ENCODE results near the gene SSBP3. TPM values are rescaled to one million over a fixed set of nuclear protein-coding genes. Genes with fewer than 3 reads are reported as not detected.

SSBP3 gene
- polyA plus RNA-seq, 4 donors = 24.2 to 41.9 (median 32.2) TPM

DNA sequence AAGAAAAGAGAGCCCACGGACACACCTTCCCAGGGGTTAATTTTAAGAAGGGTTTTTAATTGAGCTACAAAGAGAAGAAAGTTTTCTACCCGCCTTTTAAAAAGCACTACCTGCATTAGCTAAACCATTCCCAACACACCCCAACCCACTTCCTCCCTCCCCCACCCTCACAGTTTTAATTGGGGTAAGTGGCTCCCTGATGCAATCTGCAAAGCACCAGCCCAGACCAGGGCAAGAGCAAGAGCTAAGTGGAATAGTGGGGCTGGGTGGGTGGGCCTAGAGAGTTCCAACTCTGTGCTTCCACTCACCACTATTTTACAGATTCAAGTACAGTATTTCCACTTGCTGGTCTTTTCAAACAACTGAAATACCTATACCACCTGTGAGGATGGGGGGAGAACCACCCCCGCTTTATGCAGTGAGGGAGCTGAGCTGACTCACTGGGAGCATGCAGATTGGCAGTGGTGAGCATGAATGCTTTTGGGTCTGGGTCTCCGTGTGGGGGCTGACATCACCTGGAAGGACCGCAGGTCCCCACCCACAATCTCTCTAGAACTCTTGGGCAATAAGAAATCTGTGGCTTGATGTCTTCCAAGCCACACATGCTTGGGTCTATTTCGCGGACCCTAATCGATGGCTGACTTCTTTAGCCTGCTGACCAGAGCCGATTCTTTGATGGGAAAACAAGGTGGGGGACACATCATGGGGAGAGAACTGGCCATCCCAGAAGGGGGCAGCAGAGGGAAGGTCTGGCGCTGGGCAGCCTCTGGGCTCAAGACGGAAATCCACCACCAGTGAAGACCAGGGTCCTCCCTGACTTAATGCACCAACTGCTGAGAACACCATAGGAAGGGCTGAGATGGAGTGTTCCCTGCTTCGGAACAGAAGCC, 95.5 kb downstream of the SSBP3 start:
- H3K36me3 ChIP-seq (ENCODE audit: control insufficient read depth in 3 of 3, insufficient read depth in 2 of 3, low read depth in 1 of 3, low read length in 3 of 3) = peaks cover 0 to 29% (median 0%) of the 10 kb centered on the region in 3 donors
- 73 to 79% (median 74%) methylated on average over 12 of the region's 12 CpGs for WGBS, 3 donors
- H3K27me3 ChIP-seq (ENCODE audit: control insufficient read depth in 3 of 3, insufficient read depth in 3 of 3, low read length in 3 of 3) = no peaks in the 10 kb centered on the region
- peak in 1 of 2 donors; percentile 61 for DNase-seq
- H3K4me1 ChIP-seq (ENCODE audit: control insufficient read depth in 3 of 3, insufficient read depth in 2 of 3, low read depth in 1 of 3, low read length in 2 of 3) = peaks cover 3 to 31% (median 21%) of the 10 kb centered on the region in 3 donors
- H3K27ac ChIP-seq (ENCODE audit: low read depth in 1 of 3, low read length in 2 of 3) = no peak overlapping the region
- no peak overlapping the region for H3K4me3 ChIP-seq (ENCODE audit: low read depth in 1 of 3, low read length in 3 of 3)
- no peaks in the 10 kb centered on the region for H3K9me3 ChIP-seq (ENCODE audit: control insufficient read depth in 2 of 2, insufficient read depth in 1 of 2, low read depth in 1 of 2, low read length in 1 of 2)
- no peak for FAIRE-seq

DNA sequence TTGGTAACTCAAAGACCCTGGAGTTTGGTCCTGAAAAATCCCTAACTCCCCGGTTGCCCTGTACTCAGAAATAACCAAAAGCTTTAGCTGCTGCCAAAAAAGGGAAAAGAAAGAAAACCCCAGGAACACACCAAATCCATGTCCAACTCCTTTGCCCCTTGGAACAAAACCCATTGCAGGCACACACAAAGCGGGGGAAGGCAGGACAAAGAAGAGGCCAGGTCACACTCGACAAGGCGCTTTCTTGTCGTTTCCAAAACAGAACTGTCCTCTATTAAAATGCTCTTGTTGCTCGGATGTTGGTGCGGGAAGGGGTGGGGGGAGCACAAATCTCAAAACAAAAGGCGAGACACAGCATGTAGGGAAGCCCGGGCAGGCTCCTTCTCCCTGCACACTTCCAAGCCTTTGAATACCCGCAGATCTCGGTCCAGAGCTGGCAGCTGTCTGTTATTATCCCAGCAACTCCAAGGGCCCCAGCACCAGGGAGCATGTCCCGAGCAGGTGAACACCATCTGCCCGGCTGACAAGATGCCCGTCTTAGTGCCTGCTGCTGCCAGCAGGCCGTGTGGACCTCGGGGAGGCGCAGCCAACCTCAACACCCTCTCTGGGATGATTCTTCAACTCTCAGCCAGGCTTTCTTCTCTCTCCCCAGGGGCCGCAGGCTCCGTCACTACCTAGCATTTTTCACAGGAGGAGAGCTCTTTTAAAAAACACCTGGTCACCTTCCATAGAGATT, 96.4 kb downstream of the SSBP3 start:
- H3K27me3 ChIP-seq (ENCODE audit: control insufficient read depth in 3 of 3, insufficient read depth in 3 of 3, low read length in 3 of 3) = no peaks in the 10 kb centered on the region
- H3K36me3 ChIP-seq (ENCODE audit: control insufficient read depth in 3 of 3, insufficient read depth in 2 of 3, low read depth in 1 of 3, low read length in 3 of 3) = peaks cover 0 to 30% (median 0%) of the 10 kb centered on the region in 3 donors
- FAIRE-seq (no peak), DNase-seq (no peak)
- H3K27ac ChIP-seq (ENCODE audit: low read depth in 1 of 3, low read length in 2 of 3) = peak overlapping the region in 1 of 3 donors; percentile 17
- H3K9me3 ChIP-seq (ENCODE audit: control insufficient read depth in 2 of 2, insufficient read depth in 1 of 2, low read depth in 1 of 2, low read length in 1 of 2) = no peaks in the 10 kb centered on the region
- peaks cover 3 to 31% (median 19%) of the 10 kb centered on the region in 3 donors for H3K4me1 ChIP-seq (ENCODE audit: control insufficient read depth in 3 of 3, insufficient read depth in 2 of 3, low read depth in 1 of 3, low read length in 2 of 3)
- H3K4me3 ChIP-seq (ENCODE audit: low read depth in 1 of 3, low read length in 3 of 3) = no peak overlapping the region
- WGBS, 3 donors = 20 to 53% (median 52%) methylated on average over 19 of the region's 19 CpGs

DNA sequence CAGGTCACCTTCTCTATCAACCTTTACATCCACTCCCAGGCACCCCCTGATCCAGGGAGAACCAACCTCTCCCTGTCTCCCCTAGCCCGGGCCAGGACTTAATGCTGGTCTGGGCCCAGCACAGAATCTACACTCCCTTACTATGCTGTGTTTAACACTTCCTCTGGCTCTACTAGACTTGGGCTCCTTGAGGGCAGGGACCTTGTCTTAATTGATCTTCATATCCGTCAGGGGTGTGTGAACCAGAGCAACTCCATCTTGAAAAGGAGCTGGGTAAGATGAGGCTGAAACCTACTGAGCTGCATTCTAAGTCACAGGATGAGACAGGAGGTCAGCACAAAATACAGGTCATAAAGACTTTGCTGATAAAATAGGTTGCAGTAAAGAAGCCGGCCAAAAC, 98.9 kb downstream of the SSBP3 start:
- no peaks in the 10 kb centered on the region for H3K27me3 ChIP-seq (ENCODE audit: control insufficient read depth in 3 of 3, insufficient read depth in 3 of 3, low read length in 3 of 3)
- no peak overlapping the region for H3K4me3 ChIP-seq (ENCODE audit: low read depth in 1 of 3, low read length in 3 of 3)
- no peaks in the 10 kb centered on the region for H3K9me3 ChIP-seq (ENCODE audit: control insufficient read depth in 2 of 2, insufficient read depth in 1 of 2, low read depth in 1 of 2, low read length in 1 of 2)
- FAIRE-seq (no peak), DNase-seq (no peak)
- 94 to 98% (median 97%) methylated on average over 3 of the region's 3 CpGs for WGBS, 3 donors
- no peak overlapping the region for H3K27ac ChIP-seq (ENCODE audit: low read depth in 1 of 3, low read length in 2 of 3)
- peaks cover 4 to 25% (median 5%) of the 10 kb centered on the region in 3 donors for H3K4me1 ChIP-seq (ENCODE audit: control insufficient read depth in 3 of 3, insufficient read depth in 2 of 3, low read depth in 1 of 3, low read length in 2 of 3)
- H3K36me3 ChIP-seq (ENCODE audit: control insufficient read depth in 3 of 3, insufficient read depth in 2 of 3, low read depth in 1 of 3, low read length in 3 of 3) = peaks cover 0 to 32% (median 0%) of the 10 kb centered on the region in 3 donors

DNA sequence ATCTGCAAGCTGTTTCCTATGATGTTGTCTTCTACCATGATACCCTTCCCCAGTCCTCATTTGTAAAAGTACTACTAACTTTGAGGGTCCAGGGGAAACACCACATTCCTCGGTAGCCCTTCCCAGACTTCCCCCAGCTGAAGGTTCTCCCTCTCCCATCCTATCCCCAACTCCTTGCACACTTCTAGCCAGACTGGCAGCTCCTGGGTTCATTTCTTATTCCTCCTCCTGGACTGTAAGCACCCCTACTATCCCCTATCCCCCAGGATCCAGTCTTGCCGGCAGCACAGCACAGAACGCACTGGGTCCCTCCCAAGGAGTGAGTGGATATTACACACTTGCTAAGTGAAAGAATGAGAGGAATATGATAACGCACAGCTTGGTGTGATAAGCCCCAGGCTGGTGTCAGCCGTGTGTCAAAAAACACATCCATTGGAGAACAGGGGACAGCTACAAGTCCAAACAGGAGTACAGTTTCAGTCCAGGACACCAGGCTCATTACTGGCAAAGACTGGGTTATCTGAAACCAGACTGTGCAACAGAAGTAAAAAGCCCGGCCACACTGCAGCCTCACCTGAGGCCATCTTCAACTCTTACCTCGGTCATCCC, 100.2 kb downstream of the SSBP3 start:
- Histone ChIP-seq H3K27ac (ENCODE audit: low read depth in 1 of 3, low read length in 2 of 3) (no peak overlapping the region), H3K9me3 (ENCODE audit: control insufficient read depth in 2 of 2, insufficient read depth in 1 of 2, low read depth in 1 of 2, low read length in 1 of 2) (no peaks in the 10 kb centered on the region), H3K27me3 (ENCODE audit: control insufficient read depth in 3 of 3, insufficient read depth in 3 of 3, low read length in 3 of 3) (no peaks in the 10 kb centered on the region), H3K4me1 (ENCODE audit: control insufficient read depth in 3 of 3, insufficient read depth in 2 of 3, low read depth in 1 of 3, low read length in 2 of 3) (peaks cover 3 to 18% (median 5%) of the 10 kb centered on the region in 3 donors), H3K36me3 (ENCODE audit: control insufficient read depth in 3 of 3, insufficient read depth in 2 of 3, low read depth in 1 of 3, low read length in 3 of 3) (peaks cover 0 to 27% (median 0%) of the 10 kb centered on the region in 3 donors), H3K4me3 (ENCODE audit: low read depth in 1 of 3, low read length in 3 of 3) (no peak overlapping the region)
- FAIRE-seq = no peak
- no peak for DNase-seq
- WGBS, 3 donors = 84 to 86% (median 84%) methylated on average over 7 of the region's 7 CpGs

DNA sequence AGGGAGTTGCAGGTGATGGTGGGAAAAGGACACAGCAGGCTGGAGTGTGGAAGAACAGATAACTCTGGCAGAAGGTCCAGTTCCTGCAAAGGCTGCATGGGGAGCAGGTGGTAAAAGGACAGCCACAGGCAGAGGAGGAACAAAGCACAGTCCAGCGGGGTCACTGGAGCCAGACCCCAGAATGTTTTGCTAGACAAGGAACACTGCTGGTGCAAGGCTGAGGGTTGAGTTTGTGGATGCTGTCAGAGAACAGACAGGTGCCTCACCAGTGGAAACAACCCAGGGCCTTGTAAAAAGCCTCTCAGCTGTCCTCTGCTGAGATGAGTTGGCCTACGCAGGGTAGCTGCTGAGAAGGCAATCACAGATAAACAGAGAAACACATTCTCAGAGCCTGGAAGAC, 101.7 kb downstream of the SSBP3 start:
- H3K36me3 ChIP-seq (ENCODE audit: control insufficient read depth in 3 of 3, insufficient read depth in 2 of 3, low read depth in 1 of 3, low read length in 3 of 3) = peaks cover 0 to 21% (median 0%) of the 10 kb centered on the region in 3 donors
- H3K9me3 ChIP-seq (ENCODE audit: control insufficient read depth in 2 of 2, insufficient read depth in 1 of 2, low read depth in 1 of 2, low read length in 1 of 2) = no peaks in the 10 kb centered on the region
- H3K27ac ChIP-seq (ENCODE audit: low read depth in 1 of 3, low read length in 2 of 3) = no peak overlapping the region
- H3K4me1 ChIP-seq (ENCODE audit: control insufficient read depth in 3 of 3, insufficient read depth in 2 of 3, low read depth in 1 of 3, low read length in 2 of 3) = peaks cover 3 to 19% (median 6%) of the 10 kb centered on the region in 3 donors
- no peak for FAIRE-seq
- no peak overlapping the region for H3K4me3 ChIP-seq (ENCODE audit: low read depth in 1 of 3, low read length in 3 of 3)
- 69 to 88% (median 84%) methylated on average over 2 of the region's 2 CpGs for WGBS, 3 donors
- no peak for DNase-seq
- H3K27me3 ChIP-seq (ENCODE audit: control insufficient read depth in 3 of 3, insufficient read depth in 3 of 3, low read length in 3 of 3) = no peaks in the 10 kb centered on the region

DNA sequence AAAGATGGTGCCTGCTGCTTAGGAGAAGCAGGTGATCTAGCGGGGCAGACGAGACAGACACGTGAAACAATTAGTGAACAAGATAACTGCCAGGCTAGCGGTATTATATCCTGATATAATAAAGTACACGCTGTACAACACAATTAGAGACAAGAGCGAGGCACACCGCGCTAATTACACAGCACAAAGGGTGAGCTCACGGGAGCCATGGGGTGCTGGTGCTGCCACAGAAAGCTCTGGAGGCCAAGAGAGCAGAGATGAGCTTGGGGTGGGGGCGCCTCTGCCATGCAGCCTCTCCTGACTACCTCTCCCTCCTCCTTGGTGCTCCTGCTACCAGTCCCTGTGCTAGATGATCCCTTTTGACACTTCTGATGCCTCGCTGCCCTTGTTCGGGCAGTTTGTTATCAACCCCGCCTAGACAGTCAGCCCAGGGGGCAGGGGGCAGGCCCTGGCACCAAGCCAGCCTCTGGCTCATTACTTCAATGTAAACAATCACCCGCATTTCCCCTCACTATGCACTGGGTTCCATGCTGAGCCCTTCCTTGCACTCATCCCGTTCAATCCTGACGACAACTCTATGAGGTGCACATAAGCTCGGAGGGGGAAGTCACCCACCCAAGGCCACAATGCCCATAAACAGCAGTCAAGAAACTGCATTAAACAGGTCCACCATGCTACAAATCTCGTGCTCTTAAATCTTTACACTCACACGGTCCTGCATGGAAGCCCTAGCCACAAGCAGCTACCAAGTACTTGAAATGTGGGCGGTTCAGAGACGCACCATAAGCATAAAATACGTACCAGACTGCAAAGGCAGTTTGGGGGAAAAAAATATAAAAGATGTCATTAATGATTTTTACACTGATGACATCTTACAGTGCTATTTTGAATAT, 103.0 kb downstream of the SSBP3 start:
- DNase-seq = peak in 1 of 2 donors; percentile 57
- H3K4me1 ChIP-seq (ENCODE audit: control insufficient read depth in 3 of 3, insufficient read depth in 2 of 3, low read depth in 1 of 3, low read length in 2 of 3) = peaks cover 11 to 32% (median 11%) of the 10 kb centered on the region in 3 donors

DNA sequence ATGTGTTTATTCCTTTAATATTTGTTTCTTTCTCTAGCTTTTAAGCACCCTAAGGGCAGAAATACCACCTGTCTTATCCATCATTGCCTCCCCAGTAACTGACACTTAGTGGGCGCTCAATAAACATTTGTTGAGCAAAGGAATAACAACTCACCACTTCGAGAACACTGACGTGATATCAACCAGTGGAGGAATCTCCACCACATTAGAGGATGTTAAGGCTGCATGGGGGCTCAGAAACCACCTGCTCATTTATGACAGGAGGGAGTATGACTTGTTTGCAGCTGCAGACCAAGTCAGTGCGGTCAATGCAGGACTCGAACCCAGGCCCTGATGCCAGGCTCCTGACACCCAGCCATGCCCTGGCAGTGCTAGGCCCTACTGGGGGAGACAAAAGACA, 103.6 kb downstream of the SSBP3 start:
- Histone ChIP-seq H3K4me1 (ENCODE audit: control insufficient read depth in 3 of 3, insufficient read depth in 2 of 3, low read depth in 1 of 3, low read length in 2 of 3) (peaks cover 11 to 38% (median 17%) of the 10 kb centered on the region in 3 donors), H3K27ac (ENCODE audit: low read depth in 1 of 3, low read length in 2 of 3) (no peak overlapping the region), H3K9me3 (ENCODE audit: control insufficient read depth in 2 of 2, insufficient read depth in 1 of 2, low read depth in 1 of 2, low read length in 1 of 2) (no peaks in the 10 kb centered on the region), H3K27me3 (ENCODE audit: control insufficient read depth in 3 of 3, insufficient read depth in 3 of 3, low read length in 3 of 3) (no peaks in the 10 kb centered on the region), H3K36me3 (ENCODE audit: control insufficient read depth in 3 of 3, insufficient read depth in 2 of 3, low read depth in 1 of 3, low read length in 3 of 3) (peaks cover 0 to 26% (median 0%) of the 10 kb centered on the region in 3 donors), H3K4me3 (ENCODE audit: low read depth in 1 of 3, low read length in 3 of 3) (no peak overlapping the region)
- FAIRE-seq = no peak
- 88 to 95% (median 92%) methylated on average over 5 of the region's 5 CpGs for WGBS, 3 donors
- no peak for DNase-seq

More for the DNA sequence above, 103.0 kb downstream of the SSBP3 start:
- FAIRE-seq = no peak
- Histone ChIP-seq H3K27ac (ENCODE audit: low read depth in 1 of 3, low read length in 2 of 3) (no peak overlapping the region), H3K9me3 (ENCODE audit: control insufficient read depth in 2 of 2, insufficient read depth in 1 of 2, low read depth in 1 of 2, low read length in 1 of 2) (no peaks in the 10 kb centered on the region), H3K27me3 (ENCODE audit: control insufficient read depth in 3 of 3, insufficient read depth in 3 of 3, low read length in 3 of 3) (no peaks in the 10 kb centered on the region), H3K4me3 (ENCODE audit: low read depth in 1 of 3, low read length in 3 of 3) (no peak overlapping the region), H3K36me3 (ENCODE audit: control insufficient read depth in 3 of 3, insufficient read depth in 2 of 3, low read depth in 1 of 3, low read length in 3 of 3) (peaks cover 0 to 23% (median 0%) of the 10 kb centered on the region in 3 donors)
- 40 to 66% (median 64%) methylated on average over 21 to 22 of the region's 22 CpGs for WGBS, 3 donors
